HG02884 (cell line): ENCODE measurements around the gene ADAM11.
"Not testable (repeated sequence)": the region's sequence is repeated elsewhere in the genome, so short reads cannot be mapped to it uniquely, and the experiment has no call there.

Source experiments
- ATAC-seq: cut with Tn5 transposase; IDR thresholded peaks from one replicate; pipeline ENCODE4 v1.9.1; 2021; ENCODE audit warnings: mild to moderate bottlenecking, moderate library complexity; ENCODE audit not compliant: unreplicated experiment

The ADAM11 gene

DNA sequence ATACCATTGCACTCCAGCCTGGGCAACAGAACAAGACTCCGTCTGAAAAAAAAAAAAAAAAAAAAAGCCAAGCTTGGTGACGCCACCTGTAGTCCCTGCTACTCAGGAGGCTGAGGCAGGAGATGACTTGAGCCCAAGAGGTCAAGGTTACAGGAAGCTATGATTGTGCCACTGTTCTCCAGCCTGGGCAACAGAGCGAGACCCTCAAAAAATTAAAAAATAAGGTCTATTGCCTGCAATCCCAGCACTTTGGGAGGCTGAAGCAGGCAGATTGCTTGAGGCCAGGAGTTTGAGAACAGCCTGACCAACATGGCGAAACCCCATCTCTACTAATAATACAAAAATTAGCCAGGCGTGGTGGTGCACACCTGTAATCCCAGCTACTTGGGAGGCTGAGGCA lies 3.6 kb upstream of the ADAM11 start:
- ATAC-seq: not testable (repeated sequence)

DNA sequence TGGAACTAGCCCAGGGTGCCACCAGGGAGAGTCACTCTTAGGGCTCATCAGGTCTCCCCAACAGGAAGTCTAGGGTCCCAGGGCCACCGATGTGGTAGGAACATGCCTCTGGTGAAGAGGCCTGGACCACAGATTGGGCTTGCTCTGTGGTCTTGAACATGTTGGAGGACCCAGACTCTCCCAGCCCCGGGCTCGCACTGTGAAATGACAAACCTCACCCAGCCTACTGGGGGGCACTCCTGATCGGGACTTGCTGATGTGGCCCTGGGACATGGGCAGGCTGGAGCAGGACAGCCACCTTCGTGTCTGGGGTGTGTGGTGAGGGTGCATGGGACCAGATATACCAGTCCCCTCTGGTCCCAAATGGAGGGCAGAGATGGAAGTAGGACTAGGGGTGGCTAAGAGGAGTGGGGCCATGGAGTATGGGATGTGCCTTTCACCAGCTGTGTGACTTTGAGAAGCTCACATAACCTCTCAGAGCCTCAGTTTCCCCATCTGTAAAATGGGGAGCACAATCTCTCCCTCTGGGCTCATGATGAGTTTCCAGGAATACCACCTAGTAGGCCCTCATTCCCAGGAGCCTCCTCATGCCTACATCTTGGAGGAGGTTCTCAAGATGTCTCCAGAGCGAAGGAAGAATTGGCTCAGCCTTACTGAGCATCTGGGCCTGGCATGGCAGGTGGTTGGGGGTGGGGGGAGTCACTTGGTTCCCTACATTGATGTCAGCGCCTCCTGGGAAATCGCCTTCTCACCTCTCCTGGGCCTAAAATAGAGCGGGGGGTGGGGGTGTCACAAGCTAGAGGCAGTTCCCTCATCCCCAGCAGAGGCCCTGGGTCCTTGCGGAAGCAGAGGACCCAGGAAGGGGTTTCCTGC lies 1.5 kb upstream of the ADAM11 start:
- ATAC-seq: no peak

DNA sequence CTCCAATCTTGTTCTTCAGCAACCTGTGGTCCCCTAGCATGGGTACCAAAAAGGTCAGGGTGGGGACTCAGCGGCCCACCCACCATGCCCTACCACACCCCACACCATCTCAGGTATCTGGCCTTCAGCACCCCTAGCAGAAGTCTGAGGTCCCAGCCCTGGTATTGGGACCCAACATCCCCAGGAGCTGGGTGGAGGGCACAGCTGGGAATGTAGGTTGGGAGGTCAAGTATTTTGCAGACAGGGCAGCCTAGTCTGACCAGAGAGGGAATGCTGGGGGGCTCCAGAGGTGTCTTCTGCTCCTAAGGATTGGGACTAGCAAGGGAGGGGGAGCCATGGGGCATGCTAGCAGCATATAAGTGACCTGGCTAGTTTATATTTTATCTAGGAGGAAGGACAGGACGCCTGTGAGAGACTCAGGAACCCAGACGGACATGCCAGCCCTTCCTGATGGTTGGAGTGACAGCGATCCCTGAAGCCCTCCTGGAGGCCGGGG lies 822 bp upstream of the ADAM11 start:
- no peak for ATAC-seq

DNA sequence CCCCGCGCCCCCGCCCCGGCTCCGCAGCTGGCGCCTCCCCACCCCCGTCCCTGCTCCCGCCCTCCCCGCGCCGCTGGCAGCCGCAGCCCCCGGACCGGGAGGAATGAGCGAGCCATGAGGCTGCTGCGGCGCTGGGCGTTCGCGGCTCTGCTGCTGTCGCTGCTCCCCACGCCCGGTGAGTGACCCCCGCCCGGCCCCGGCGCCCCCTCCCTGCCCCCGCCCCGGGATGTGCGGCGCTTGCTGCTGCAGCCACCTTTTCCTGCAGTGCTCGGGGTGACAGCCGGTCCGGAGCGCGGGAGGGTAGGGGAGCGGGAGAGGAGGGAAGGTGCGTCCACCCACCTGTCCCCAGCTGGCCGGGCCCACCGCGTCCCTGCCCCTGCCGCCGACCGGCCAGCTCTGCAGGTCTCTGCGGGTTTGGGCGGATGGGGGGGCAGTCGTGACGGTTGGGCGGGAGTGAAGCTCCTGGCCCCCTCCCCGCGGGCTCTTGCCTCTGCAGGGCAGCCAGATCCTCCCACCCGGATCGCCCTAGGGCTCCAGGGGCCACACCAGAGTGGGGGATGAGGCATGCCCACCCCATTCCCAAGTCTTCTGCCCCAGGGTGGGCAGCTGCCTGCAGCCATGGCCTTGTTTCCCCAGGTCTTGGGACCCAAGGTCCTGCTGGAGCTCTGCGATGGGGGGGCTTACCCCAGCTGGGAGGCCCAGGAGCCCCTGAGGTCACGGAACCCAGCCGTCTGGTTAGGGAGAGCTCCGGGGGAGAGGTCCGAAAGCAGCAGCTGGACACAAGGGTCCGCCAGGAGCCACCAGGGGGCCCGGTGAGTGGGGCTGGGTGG lies 513 bp downstream of the ADAM11 start:
- ATAC-seq: no peak

DNA sequence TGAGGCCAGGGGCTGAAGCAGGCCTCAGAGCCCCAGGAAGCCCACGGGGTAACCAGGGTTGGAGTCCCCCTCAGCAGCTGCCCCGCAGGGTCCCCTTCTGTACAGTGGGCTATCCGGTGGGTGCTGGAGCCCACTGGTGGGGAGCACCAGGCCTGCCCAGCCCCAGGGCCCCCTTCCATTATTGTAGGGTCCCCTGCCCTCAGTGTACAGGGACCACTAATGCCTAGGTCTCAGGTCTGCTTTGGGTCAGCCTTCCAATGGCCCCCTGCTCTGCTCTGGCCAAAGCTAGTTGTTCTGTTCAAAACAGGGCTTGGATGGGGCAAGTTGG lies 1.1 kb downstream of the ADAM11 start:
- ATAC-seq: no peak

DNA sequence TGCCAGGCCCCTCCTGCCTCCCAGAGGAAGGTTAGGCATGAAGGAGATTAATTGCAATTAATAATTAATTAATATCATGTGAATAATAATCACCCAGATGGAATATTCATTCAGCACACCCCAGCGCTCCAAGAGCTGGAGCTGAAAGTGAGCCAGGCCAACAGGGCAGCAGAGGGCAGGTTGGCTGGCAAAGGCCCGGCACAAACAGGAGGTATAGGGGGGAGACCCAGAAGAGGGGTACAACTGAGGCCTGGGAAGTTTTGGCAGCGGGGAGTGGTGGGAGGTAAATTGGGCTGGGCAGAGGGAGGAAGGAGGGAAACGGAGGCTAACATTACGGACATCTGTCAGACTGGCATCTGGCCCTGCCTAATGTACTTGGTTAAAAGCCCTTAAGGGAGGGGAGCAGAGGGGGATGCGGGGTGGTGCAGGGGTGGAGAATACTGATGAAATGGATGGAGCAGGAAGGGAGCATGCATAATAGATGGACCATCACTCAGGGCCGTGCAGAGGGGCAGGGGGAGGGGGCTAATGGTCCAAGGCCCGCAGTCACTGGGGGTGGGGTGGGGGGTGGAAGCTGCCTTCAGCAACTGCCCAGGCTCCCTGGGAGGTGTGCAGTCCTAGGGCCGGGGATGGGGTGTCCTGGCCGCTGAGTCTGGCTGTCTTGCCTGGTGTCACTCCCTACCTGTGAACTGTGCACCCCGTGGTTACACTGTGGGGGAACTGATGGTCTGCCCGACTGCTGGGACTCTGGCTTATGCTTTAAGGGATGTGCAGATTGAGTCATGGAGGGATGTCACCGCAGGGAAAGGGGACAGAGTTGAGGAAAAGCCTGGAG lies 1.9 kb downstream of the ADAM11 start:
- no peak for ATAC-seq

DNA sequence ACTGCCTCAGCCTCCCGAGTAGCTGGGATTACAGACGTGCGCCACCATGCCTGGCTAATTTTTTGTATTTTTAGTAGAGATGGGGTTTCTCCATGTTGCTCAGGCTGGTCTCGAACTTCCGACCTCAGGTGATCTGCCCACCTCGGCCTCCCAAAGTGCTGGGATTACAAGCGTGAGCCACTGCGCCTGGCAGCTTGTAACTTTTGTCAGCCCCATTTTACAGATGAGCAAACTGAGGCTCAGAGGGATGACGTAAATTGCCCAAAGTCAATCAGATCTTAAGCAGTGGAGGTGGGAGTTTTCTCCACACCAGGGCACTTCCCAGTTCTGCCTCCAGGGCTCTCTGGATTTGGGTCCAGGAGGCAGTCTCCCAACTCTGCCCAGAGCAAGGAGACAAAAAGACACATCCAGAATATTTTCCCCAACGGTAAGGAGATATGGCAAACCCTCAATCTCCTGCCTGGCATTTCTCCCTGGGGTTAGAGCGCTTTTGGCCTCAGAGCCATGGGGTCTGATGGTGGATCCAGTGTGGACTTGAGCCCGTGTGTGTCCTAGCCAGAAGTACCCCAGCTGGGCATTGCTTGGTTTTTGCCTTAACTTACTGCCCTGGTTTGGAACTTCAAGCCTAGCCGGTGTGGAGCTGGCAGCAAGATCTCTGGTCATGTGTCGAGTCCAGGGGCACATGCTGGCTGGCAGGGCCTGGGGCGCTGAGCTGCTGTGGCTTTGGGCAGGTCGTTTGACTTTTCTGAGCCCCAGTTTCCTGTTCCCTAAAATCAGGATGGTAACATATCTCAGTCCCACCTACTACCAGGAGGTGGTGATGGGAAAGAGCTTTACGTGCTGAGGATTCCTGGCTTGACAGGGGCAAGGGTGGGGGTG lies 3.4 kb downstream of the ADAM11 start:
- ATAC-seq: no peak

DNA sequence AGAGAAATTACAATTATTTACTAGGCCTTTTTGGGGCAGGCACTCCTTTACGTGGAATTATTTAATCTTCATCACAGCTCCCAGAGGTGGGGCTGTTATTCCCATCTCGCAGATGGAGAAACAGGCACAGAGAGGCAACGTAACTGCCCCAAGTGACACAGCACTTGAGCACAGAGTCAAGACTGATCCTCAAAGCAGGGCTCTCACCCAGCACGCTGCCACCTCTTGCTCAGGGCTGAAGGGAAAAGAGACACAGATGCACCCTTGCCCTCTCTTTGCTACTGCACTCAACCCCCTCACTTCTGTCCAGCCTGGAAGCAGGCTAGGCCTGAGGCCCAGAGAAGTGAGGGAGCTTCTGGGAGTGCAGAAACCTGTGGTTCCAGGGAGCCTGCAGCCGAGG lies 4.4 kb downstream of the ADAM11 start:
- ATAC-seq: no peak

DNA sequence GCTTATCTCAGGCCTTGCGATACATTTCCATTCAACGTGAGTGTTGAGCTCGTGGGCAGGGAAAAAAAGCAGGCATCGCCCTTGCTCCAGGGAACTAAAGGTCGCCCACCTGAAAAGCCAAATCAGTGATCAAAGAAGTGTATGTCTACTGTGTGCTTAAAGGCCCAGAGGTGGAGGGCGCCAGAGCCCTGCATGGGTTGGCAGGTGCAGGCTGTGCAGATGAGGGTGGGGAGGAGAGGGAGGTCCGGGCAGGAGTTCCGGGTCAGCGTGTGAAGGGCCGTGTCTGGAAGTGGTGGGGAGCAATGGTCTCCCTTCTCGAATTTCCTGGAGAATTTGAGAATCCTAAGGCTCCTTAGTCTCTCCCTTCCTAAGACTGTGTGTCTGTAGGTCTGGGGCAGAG lies 7.2 kb downstream of the ADAM11 start:
- no peak for ATAC-seq

DNA sequence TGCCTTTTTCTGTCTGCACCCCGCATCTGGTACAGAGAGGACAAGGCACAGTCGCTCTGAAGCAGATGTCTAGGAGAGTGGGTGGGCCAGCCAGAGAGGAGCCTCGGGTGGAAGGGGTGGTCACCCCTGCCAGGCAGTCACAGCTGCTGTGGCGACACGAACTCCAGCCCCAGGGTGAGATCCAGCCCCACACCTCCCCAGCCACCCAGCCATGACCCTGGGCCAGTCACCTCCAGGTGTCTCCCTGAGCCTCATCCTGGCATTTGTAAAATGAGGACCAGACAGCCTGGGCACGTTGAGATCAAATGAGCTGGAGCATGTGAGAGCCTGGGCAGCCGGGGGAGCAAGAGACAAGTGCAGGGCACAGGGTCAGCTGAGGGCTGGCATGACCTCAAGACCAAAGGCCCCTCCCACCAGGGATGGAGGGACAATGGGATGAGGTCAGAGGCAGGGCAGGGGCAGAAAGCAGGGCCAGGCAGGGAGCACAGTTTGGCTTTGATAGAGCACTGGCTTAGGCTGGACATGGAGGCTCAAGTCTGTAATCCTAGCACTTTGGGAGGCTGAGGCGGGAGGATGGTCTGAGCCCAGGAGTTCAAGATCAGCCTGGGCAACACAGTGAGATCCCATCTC lies 7.7 kb downstream of the ADAM11 start:
- no peak for ATAC-seq

DNA sequence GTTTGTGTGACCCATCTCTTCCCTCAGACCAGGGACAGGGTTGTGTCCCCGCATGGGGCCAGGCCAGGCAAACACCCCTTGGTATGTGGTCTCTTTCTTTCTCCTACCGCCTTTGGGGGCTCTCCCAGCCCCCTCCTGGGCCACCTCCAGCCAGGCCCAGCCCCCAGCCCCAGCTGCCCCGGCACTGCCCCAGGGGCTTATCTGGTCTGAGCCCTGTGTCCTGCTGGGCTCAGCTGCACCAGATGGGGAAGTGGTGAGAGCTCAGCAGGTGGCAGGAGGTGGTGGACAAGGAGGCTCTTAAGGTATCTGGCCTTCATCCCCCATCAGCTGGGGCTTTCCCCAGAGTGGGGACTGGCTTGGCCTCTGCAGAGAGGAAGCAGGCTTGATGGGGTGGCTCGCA lies 8.7 kb downstream of the ADAM11 start:
- ATAC-seq: no peak

DNA sequence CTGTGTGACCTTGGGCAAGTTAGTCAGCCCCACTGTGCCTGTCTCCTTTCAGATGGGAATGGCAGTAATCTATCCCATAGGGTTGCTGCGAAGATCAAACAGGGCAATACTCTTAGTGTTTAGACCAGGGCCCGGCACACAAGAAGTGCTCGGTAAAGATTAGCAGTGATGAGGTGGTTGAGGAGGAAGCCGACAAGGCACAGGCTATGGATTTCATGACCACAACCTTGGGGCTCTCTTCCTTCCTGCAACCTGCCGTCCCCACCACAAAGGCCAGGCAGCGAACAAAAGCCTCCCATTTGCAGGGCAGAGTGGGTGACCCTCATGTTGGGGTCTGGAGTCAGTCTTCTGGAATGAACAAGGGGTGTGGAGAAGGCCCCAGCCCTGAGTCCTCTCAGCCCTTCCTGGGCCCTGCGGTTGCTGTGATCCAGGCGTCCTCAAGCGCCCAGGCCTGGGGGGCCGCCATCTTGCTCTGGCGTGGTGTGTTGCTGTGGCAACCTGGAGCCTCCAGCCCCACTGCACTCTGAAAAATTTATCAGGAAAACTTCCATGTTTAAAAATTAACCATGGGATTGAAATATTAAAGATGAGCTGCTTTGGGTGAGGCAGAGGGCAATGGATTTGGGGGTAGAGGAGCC lies 9.8 kb downstream of the ADAM11 start:
- no peak for ATAC-seq

DNA sequence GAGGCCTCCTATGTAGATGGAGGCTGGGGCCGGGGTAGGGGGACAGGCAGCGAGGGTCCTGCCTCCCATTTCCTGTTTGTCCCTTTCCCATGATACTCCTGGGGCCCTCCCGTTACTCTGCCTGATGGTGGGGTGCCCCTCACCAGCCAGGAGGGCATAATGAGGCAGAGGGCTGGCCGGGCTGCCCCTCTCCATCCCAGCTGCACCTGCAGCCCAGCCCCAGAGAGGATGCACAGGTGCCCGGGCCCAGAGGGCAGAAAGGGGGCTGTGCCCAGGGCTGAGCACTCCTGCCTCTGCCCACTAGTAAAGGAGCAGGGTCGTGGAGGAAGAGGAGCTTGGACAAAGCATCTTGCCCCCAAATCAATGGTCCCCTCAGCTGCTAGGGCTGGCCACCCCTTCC lies 10.4 kb downstream of the ADAM11 start:
- no peak for ATAC-seq

DNA sequence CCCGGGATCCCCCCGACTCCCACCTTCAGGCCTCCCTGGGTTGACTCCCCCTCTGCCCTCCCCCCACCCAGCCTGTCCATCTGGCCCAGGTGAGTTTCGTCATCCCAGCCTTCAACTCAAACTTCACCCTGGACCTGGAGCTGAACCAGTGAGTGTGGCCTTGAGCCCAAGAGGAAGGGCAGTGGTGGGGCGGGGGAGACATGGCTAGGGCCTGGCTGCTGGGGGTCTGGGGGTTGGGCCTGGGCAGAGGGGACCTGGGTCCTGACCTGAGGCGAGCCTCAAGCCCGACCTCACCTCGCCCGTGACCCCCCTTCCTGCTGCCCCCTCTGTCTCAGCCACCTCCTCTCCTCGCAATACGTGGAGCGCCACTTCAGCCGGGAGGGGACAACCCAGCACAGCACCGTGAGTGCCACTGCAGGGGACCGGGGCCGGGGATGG lies 10.9 kb downstream of the ADAM11 start:
- no peak for ATAC-seq

DNA sequence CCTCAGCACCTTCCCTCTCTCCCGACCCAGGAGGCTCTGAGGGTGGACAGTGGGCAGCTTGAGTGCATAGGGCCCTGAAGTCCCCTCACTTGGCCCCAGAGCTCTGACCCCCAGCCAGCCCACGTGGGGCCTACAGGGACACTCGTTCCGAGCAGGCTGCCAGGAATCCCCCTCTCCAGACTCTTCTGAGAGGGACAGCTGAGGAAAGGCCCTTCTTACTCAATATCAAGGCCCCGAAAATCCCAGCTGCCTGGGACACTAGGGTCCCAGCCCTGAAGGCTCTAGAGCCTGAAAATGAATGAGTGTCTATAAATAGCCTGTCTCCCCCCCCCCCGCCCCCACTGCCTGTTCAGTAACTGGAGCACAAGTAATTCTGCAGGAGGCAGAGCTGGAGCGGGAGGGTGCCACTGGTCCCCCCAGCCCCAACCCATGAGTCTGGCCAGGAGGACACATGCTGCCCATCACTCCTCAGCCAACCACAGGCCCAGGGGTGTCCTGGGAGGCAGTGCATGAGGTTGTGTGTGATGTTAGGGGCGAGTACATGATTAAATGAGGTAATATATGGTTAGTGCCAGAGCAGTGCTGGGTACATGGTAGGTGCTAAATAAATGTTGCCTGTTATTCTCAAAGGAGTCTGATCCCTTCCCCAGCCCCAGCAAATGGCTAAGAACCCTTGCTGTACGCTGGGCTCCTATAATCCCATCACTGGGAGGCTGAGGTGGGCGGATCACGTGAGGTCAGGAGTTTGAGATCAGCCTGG lies 11.6 kb downstream of the ADAM11 start:
- ATAC-seq: no peak

DNA sequence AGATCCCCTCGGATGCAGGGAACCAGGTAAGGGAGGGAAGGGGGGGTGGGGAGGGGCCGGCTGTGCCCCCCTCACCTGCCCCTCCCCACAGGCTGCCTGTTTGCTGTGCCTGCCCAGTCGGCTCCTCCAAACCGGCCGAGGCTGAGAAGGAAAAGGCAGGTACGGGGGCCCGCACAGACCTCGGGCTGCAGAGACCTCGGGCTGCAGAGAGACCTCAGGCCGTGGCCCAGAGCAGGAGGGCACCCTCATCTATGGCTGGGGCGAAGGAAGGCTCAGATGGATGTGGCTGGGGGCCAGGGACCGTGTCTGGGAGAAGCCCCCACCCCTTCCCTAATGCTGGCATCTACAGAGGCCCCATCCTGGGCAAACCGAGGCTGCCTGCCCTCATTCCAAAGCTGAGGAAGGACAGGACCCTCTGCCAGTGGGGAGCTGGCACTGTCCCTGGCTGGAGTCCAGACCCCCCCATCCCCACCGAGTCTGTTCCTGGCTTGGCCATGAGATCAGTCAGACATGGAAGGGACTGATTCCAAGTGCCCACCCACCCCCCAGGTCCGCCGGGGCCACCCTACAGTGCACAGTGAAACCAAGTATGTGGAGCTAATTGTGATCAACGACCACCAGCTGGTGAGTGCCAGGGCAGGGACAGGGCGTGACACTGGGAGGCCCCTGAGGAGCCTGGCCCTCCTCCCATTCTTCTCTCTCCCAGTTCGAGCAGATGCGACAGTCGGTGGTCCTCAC lies 13.7 kb downstream of the ADAM11 start:
- ATAC-seq: no peak

DNA sequence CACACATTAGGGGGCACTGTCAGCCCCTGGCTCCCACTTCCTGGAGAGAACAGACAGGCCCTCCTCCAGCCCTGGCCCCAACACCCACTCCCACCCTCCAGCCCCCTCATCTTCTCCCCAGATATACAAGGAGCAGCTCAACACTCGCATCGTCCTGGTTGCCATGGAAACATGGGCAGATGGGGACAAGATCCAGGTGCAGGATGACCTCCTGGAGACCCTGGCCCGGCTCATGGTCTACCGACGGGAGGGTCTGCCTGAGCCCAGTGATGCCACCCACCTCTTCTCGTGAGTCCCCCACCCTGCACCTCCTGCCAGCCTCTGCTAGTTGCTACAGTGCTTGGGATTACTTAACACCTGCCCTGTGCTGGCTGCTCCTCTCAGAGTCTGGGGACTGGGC lies 14.4 kb downstream of the ADAM11 start:
- ATAC-seq: no peak
